Parathyroid adenoma (tissue), 2 donors: Measurements from ENCODE around the gene SP1.

Experiments
- H2AFZ ChIP-seq: fragments of 300-600 bp; sonication (generic); one replicate; pipeline ENCODE4 v1.7.0; 2017; ENCODE audit warnings: antibody characterized with exemption, mild to moderate bottlenecking
- H3K27ac ChIP-seq: fragments of 300-600 bp; sonication (generic); one replicate; pipeline ENCODE4 v1.7.0; 2017
- H3K27me3 ChIP-seq: fragments of 300-600 bp; sonication (generic); one replicate; pipeline ENCODE4 v1.7.0; 2017; ENCODE audit warnings: low read length; ENCODE audit not compliant: control insufficient read depth, insufficient read depth
- H3K36me3 ChIP-seq: fragments of 300-600 bp; sonication (generic); one replicate; pipeline ENCODE4 v1.7.0; 2017; ENCODE audit warnings: low read length; ENCODE audit not compliant: control insufficient read depth, insufficient read depth
- H3K4me1 ChIP-seq: fragments of 300-600 bp; sonication (generic); one replicate; pipeline ENCODE4 v1.7.0; 2017; ENCODE audit warnings: control low read depth
- H3K4me2 ChIP-seq: fragments of 300-600 bp; sonication (generic); one replicate; pipeline ENCODE4 v1.7.0; 2017; ENCODE audit warnings: low read length
- H3K4me3 ChIP-seq: fragments of 300-600 bp; sonication (generic); one replicate; pipeline ENCODE4 v1.7.0; 2017; ENCODE audit warnings: low read depth, low read length
- H3K79me2 ChIP-seq: fragments of 300-600 bp; sonication (generic); one replicate; pipeline ENCODE4 v1.7.0; 2017; ENCODE audit warnings: control low read depth
- H3K9ac ChIP-seq: fragments of 300-600 bp; sonication (generic); one replicate; pipeline ENCODE4 v1.7.0; 2017; ENCODE audit warnings: mild to moderate bottlenecking
- H3K9me3 ChIP-seq: fragments of 300-600 bp; sonication (generic); one replicate; pipeline ENCODE4 v1.7.0; 2017; ENCODE audit warnings: low read length; ENCODE audit not compliant: control insufficient read depth
- CTCF ChIP-seq: fragments of 300-600 bp; sonication (generic); IDR thresholded peaks from one replicate; pipeline ENCODE4 v1.7.0; 2017; ENCODE audit warnings: antibody characterized with exemption, mild to moderate bottlenecking
- donor health status: primary hyperparathyroidism.

SP1 gene

GRCh38 chr12:53459097-53459496, 79.1 kb downstream of the SP1 start:
- H2AFZ ChIP-seq = no peak overlapping the region
- no peaks in the 10 kb centered on the region for H3K9me3 ChIP-seq
- peaks cover 18% of the 10 kb centered on the region for H3K4me1 ChIP-seq
- H3K36me3 ChIP-seq = no peaks in the 10 kb centered on the region
- TF ChIP-seq CTCF = no peak
- no peak overlapping the region for H3K9ac ChIP-seq
- peaks cover 55% of the 10 kb centered on the region for H3K79me2 ChIP-seq
- H3K27ac ChIP-seq = no peak overlapping the region
- no peak overlapping the region for H3K4me2 ChIP-seq
- no peak overlapping the region for H3K4me3 ChIP-seq
- no peaks in the 10 kb centered on the region for H3K27me3 ChIP-seq

GRCh38 chr12:53461059-53461458, 81.1 kb downstream of the SP1 start:
- no peak for TF ChIP-seq CTCF
- Histone ChIP-seq H2AFZ (no peak overlapping the region), H3K4me3 (no peak overlapping the region), H3K9me3 (no peaks in the 10 kb centered on the region), H3K9ac (no peak overlapping the region), H3K27ac (no peak overlapping the region), H3K4me1 (peaks cover 13% of the 10 kb centered on the region), H3K27me3 (no peaks in the 10 kb centered on the region), H3K4me2 (no peak overlapping the region), H3K79me2 (peaks cover 52% of the 10 kb centered on the region), H3K36me3 (no peaks in the 10 kb centered on the region)

- peaks cover 52% of the 10 kb centered on the region for H3K79me2 ChIP-seq
- peaks cover 13% of the 10 kb centered on the region for H3K4me1 ChIP-seq
- no peaks in the 10 kb centered on the region for H3K36me3 ChIP-seq
These were observed 81.6 kb downstream of the SP1 start for GRCh38 chr12:53461591-53461990.

GRCh38 chr12:53462935-53463334, 83.0 kb downstream of the SP1 start:
- Histone ChIP-seq H3K79me2 (peaks cover 50% of the 10 kb centered on the region), H3K27ac (no peak overlapping the region), H3K9ac (no peak overlapping the region), H3K9me3 (no peaks in the 10 kb centered on the region), H3K4me1 (peaks cover 13% of the 10 kb centered on the region), H3K4me2 (no peak overlapping the region), H3K27me3 (no peaks in the 10 kb centered on the region), H2AFZ (no peak overlapping the region), H3K4me3 (no peak overlapping the region), H3K36me3 (no peaks in the 10 kb centered on the region)
- TF ChIP-seq CTCF = no peak

More at GRCh38 chr12:53461591-53461990, 81.6 kb downstream of the SP1 start:
- H3K9me3 ChIP-seq = no peaks in the 10 kb centered on the region
- no peaks in the 10 kb centered on the region for H3K27me3 ChIP-seq
- H3K4me2 ChIP-seq = no peak overlapping the region
- H3K4me3 ChIP-seq = no peak overlapping the region
- no peak overlapping the region for H2AFZ ChIP-seq
- TF ChIP-seq CTCF = no peak
- H3K9ac ChIP-seq = no peak overlapping the region
- no peak overlapping the region for H3K27ac ChIP-seq

GRCh38 chr12:53463802-53464560, 84.0 kb downstream of the SP1 start:
- TF ChIP-seq CTCF = no peak
- H3K4me1 ChIP-seq = peaks cover 13% of the 10 kb centered on the region
- no peaks in the 10 kb centered on the region for H3K27me3 ChIP-seq
- no peak overlapping the region for H3K4me3 ChIP-seq
- H3K27ac ChIP-seq = no peak overlapping the region
- H2AFZ ChIP-seq = no peak overlapping the region
- peaks cover 50% of the 10 kb centered on the region for H3K79me2 ChIP-seq
- no peak overlapping the region for H3K9ac ChIP-seq
- no peak overlapping the region for H3K4me2 ChIP-seq
- H3K9me3 ChIP-seq = no peaks in the 10 kb centered on the region
- no peaks in the 10 kb centered on the region for H3K36me3 ChIP-seq
